ENCODE data around the gene MYL9.

Gene MYL9

DNA sequence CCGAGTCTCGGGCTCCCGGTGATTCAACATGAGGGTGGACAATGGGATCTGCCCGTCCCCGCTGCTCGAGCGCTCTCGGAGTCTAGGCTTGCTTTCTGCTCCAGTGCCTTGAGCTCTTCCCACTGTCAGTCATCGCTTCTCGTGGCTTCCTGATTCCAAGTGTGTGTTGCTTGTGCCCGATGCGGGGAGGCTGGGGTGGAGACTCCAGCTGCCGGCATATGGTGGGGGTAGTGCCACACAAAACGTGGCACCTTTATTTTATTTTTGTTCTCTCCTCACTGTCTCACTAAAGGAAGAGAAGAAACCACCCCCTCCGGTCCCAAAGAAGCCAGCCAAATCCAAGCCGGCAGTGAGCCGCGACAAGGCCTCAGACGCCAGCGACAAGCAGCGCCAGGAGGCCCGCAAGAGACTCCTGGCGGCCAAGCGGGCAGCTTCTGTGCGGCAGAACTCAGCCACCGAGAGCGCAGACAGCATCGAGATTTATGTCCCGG, 14.8 kb upstream of the MYL9 start:
- peak; percentile 72 for DNase-seq

DNA sequence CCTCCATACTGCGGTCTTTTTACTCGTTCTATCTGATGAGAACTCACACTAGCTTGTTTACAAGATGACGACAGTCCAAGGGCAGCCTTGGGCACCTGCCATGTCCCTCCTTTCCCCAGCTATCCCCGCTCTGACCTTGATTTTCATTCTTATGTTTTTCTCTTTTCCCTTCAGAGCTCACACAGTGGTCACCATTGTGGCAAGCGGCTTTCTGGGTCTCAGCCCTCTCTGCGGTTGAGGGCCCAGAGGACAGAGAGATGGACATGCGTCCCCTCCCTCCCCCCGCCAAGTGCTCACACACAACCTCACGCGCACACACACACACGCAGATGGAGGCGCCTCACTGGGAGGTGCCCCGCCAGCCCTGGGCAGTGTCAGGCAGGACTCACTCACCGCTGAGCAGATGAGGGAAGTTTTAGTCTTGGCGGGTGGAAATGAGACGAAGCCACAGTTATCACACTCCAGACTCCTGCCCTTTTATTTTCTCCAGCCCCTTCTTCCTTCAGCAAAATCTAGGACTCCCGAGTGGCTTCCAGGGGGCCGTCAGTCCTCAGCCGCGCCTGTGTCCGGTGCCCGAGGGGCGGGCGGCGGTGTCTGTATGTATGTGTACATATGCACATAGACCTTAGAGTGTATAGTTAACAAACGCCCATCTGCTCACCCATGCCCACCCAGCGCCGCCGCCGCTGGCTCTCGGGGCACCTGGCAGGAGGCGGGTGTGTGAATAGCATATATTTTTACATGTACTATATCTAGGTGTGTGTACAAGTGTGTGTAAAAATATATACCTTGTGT, 13.8 kb upstream of the MYL9 start:
- DNase-seq: peak; percentile 48

DNA sequence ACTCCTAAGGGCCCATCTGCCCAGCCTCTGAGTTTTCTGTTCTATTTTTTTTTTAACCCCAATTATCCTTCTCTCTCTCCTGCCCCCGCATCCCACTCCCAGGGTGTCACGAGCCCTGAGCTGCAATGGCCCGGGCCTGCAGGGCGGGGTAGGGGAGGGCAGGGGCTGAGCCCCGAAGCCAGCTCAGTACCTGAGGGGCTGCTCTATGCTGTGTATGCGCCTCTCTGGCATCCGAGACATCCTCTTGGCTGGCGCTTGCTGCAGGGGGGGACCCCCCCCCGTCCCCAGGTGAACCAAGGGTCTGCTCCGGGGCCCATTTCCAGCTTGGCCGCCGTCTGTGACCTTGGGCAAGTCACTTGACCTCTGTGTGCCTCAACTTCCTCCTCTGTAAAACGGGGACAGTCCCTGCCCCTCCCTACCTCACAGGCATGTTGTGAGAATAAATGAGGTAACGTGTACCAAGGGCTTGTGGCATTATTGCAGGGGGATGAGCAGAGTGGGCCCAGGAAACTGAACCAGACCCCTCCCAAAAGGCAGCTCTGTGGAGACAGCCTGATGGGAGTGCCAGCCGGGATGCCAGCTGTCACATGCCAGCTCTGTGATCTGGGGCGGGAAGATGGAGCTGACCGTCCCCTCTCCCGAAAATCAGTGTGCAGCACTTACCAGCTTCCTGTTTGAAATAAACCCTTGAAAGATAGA, 13.0 kb upstream of the MYL9 start:
- DNase-seq: no peak

DNA sequence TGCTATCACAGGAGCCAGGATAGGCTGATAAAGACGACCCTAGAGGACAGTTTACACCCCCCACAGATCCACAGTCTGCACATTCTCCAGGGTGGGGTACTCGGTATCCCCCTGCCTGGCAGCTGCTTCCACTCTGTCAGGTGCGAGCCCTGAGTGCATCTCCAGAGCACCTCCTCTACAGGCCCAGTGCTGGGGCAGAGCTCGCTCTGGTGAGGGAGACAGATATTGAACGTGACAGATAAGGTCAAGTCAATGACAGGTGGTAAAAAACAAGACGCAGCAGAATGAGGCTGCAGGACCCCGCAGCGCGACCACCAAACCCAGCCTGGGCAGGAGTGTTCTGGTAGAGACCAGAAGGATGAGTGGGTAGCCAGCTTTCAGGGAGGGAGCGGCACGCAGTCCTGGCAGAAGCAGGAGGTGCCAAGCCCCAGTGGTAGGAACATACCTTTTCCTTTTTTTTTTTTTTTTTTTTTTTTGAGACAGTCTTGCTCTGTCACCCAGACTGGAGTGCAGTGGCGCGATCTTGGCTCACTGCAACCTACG, 12.4 kb upstream of the MYL9 start:
- peak; percentile 55 for DNase-seq

DNA sequence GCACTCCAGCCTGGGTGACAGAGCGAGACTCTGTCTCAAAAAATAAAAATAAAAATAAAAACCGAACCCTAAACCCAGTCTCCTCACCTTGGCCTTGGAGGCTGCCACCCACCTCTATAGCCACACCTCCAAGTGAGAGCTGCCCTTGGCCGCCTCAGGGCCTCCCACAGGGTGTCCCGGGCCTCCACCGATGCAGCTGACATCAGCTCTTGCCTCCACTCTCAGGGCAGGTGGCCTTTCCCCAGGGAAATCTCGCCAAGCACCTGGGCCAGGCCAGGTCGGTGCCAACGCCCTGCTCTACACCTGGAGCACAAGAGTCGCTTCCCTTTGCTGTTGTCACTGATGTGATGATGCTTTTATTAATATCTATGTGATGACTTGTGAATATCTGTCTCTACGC, 8.9 kb upstream of the MYL9 start:
- no peak for DNase-seq

DNA sequence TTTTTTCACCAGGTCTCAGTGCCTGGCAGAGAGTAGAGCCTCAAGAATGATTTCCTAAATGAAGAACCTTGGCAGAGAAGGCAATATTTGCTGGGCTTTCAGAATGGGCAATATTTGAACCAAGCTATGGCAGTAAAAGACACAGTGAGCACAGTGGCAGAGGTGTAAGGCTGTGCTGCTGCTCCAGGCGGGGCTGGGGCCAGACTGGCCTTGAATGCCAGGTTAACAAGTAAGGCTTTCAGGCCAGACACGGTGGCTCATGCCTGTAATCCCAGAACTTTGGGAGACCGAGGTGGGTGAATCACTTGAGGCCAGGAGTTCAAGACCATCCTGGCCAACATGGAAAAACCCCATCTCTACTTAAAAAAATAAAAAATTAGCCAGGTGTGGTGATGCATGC, 8.5 kb upstream of the MYL9 start:
- no peak for DNase-seq

DNA sequence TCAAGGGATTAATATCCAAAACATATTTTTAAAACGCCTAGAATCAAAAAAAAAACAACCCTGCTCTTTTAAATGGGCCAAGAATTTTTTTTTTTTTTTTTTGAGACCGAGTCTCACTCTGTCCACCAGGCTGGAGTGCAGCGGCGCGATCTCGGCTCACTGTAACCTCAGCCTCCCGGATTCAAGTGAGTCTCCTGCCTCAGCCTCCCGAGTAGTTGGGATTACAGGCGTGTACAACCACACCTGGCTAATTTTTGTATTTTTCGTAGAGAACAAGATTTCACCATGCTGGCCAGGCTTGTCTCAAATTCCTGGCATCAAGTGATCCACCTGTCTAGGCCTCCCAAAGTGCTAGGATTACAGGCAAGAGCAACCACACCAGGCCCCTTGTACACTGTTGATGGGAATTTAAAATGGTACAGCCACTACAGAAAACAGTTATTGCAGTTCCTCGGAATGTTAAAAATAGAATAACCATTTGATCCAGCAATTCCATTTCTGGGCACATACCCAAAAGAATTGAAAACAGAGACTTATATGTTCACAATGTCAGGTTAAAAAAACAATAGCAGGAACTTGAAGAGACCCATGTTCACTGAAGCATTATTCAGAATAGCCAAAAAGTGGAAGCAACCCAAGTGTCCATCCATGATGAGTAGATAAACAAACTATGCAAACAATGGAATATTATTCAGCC, 3.1 kb upstream of the MYL9 start:
- no peak for DNase-seq

DNA sequence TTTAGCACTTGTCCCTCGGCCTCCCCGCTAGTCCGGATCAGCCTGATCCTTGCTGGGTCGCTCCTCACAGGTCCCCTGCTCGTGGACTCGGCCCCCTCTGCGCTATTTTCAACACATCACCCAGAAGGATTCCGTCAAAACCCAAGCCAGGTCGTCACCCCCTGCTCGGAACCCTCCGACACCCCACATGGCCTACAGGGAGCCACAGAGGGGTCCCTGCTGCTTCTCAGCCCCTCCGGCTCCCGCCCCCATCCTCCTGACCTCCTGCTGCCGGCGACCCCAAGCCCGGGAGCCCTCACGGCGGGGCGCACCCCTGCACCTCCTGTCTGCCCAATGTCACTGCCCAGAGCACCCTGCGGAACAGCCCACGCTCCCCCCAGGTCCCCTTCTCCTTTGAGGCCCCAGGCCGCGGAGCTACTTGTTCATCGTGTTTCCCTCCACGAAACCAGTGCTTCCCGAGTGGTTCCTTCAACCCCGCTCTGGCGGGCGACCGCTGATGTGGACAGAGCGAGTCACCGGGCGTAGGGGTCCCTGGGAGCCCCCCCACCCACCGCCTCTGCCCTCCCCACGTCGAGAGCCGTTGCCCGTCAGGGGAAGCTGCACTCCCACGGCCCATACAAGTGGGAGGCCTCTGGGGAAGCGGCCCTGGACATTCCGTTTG, 638 bp upstream of the MYL9 start:
- DNase-seq: peak; percentile 43

DNA sequence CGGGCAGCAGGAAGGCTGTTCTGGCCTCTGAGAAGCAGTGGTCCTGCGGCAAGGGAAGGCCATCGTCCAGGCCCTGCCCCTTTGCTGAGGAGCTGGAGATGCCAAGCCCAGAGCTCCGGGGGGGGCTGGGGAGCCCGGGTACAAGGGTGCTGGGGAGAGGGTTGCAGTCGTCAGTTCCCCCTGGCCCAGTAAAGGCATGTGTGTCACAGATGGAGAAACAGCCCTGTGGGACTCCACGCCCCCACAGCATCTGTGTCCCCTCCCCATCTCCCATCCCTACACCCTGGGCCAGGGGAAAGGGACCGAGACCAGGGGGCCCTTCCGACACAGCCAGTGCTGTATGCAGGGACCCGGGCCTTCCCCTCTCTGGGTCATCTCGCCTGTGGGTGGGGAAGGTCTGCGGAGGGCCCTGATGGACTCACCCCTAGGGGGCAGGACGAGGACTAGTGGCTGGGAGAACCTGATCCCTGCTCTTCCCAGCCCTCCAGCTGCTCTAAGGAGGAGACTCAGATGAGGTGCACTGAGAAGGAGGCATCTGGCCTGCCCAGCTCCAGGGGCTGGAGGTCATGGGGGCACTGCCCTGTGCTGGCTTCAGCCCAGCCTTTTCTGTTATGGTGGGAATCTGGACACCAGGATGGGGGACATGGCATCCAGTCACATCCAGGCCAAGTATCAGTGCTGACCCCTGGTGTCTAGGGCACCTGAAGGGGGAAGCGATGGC, 609 bp downstream of the MYL9 start:
- peak; percentile 58 for DNase-seq

DNA sequence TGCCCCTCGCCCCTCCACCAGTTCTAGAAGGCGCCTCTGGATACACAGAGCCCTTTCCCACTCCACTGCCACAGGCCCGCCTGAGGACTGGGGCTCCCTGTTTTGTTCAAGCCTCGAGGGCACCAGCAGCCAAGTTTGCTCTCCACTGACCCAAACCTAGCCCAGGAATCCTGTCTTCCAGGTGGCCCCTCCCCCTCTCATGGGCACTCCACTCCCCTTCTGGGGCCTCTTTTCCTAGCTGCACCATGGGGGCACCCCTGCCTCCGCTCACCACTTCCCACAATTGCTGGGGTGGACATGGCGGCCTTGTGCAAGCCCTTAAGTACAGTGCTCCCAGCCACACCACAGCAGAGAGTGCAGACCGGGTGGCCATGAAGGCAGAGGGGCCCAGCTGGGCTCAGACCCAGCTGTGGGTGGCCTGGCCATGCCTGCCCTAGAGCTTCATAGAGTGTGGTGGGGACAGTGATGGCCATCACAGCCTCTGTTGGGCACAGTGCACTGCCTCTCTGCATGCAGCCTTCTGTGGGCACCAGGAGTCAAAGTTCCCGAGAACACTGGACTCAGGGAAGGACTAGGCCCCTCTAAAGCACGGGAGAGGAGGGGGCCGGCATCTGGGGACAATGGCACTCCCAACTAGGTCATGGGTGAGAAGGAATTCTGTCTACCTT, 1.3 kb downstream of the MYL9 start:
- DNase-seq: no peak

DNA sequence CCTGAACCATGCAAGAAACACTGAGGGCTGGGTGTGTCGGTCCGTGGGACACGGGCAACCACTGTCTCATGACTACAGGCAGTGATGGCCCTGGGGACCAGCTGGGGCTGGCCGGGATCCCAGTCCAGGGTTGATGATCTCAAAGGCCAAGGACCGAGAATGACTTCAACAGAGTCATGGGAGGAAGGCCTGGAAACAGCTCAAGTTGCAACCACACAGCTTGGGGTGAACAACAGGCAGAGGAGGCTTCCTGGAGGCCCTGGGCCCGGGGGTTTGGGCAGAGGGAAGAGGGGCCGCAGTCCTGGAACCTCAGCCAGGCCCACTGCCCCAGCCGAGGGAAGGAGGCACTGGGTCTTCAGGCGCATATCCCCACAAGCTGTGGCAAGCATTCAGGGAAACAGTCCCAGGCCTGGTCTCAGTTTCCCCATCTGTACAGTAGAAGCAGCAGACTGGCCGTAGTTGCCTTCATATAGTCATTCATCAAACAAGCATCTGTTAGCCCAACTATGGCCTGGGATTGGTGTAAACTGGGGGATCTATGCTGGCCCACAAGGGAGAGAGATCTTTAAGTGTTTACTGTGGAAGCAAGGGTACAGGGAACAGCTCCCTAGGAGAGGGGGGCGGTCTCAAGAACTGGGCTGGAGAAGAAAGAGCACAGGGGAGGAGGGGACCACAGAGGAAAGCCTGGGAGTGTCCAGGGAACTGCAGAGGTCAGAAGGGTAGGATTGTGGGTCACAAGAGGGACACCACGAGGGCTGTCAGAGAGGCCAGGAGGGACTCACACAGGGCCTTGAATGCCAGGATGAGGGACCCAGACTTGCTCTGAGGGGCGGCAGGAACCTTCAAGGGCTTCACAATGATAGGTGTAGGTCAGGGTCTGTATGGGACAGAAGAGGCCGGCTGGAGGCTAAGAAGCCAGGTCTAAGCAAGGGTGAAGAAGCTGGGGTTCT, 2.1 kb downstream of the MYL9 start:
- no peak for DNase-seq

DNA sequence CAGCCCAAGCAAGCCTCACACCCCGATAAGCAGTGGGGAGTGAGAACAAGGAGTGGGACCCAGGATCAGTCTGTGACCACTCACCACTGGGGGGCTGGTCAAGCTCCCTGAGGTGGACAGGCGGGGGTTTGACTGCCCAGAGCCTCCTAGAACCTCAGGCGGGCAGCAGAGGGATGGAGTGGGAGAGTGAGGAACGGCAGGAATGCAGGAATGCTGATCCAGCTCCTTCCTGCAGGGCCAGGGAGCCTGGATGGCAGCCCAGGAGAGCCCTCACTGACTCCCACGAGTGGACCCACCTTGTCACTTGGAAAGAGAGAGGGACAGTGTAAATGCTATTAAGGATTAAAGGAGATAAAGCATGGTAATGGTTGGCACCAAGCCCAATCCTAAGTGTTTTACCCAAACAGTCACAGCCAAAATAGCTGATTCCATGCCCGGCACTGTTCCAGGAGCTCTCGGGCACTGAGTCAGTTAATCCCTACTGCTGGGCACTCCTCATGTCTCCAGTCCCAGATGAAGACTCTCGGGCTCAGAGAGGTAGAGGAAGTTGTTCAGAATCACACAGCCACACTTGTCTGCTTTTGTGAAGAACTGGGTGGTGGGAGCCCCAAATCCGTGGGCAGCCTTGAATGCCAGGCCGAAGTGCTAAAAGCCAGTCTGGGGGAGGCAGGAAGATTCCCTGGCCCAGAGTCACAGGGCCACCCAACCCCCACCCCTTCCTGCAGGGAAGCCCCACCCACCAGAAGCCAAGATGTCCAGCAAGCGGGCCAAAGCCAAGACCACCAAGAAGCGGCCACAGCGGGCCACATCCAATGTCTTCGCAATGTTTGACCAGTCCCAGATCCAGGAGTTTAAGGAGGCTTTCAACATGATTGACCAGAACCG, 3.1 kb downstream of the MYL9 start:
- no peak for DNase-seq

DNA sequence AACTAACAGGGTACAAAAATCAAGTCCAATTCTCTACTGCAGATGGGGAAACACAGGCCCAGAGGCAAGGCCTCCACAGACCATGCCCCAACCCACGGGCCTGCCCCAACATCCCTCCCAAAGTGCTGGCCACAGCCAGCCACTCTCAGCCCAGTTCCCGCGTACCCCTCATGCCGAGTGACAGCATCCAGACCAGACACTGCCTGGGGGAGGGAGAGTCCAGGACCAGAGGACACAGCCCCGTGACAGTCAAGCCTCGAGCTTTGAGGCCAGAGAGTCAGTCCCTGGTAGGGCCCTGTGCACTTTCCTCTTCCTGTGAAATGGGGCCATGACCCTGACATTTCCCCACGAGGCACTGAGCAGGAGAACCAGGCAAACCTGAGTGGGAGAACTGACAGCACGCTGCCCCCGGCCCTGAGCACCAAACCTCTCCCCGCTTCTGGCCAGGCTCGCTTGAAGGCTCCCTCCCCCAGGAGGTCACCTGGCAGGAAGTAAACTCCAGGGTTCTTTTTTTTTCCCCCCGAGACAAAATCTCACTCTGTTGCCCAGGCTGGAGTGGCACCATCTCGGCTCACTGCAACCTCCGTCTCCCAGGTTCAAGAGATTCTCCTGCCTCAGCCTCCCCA, 4.9 kb downstream of the MYL9 start:
- DNase-seq: no peak

DNA sequence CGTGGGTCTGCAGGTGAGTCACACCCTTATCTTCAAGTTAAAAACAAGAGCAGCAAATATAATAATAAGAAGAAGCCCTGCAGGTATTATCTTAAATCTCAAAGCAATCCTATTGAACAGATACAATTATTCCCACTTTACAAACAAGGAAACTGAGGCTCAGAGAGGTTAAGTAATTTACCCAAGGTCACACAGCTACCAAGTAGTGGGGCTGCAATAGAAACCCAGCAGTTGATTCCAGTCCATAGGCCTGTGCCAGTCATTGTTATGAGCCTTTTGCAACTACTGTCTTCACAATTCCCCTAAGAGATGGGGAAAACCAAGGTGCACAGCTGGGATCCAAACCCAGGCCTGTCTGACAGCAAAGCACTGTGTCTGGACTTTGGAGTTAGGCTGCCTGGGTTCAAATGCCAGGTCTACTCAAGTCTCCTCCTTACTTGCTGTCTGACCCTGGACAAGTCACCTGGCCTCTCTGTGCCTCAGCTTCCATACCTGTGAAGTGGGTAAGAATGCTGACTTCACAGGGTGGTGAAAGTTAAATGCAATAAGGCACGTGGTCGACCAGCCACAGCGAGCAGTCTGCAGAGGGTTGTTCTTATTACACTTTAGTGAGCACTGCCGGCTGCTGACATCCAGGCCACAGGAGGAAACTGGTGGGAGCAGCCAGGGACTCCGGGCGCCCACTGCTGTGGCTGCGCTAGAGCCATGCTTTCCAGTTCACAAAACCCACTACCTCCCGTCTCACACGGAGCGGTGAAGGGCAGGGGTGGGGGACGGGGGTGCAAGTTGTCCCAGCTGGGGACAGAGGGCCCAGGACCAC, 6.1 kb downstream of the MYL9 start:
- no peak for DNase-seq

DNA sequence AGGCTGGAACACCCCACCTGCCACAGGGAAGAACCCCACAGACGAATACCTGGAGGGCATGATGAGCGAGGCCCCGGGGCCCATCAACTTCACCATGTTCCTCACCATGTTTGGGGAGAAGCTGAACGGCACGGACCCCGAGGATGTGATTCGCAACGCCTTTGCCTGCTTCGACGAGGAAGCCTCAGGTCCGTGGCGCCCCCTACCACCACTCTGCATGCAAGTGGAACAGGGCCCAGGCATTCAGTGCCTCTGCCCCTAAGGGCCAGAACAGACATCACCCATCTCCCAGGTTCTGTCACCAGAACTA, 6.6 kb downstream of the MYL9 start:
- no peak for DNase-seq

DNA sequence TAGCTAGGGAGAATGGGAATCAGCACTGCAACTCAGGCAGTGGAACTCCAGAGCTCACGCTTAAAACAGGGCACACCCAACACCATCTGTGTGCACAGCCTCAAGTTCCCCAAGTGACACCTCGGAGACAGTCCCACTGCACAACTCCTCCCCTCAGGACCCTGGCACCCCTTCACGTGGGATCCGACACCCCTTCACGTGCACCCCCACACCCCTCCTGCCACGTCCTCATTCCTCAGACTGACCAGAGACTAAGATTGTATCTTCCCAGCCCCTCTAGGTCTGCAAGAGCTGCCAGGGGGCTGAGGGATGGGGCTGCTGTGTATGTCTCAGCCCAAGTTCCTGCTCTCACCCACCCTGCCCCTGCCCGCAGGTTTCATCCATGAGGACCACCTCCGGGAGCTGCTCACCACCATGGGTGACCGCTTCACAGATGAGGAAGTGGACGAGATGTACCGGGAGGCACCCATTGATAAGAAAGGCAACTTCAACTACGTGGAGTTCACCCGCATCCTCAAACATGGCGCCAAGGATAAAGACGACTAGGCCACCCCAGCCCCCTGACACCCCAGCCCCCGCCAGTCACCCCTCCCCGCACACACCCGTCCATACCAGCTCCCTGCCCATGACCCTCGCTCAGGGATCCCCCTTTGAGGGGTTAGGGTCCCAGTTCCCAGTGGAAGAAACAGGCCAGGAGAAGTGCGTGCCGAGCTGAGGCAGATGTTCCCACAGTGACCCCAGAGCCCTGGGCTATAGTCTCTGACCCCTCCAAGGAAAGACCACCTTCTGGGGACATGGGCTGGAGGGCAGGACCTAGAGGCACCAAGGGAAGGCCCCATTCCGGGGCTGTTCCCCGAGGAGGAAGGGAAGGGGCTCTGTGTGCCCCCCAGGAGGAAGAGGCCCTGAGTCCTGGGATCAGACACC, 7.6 kb downstream of the MYL9 start:
- DNase-seq: no peak

DNA sequence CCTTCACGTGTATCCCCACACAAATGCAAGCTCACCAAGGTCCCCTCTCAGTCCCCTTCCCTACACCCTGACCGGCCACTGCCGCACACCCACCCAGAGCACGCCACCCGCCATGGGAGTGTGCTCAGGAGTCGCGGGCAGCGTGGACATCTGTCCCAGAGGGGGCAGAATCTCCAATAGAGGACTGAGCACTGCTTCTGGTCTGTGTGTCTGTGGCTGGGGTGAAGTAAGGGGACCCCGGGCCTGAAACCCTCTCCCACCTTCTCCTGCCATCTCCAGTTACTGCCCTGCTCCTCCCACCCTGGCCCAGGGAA, 8.3 kb downstream of the MYL9 start:
- no peak for DNase-seq
